A673 (cell line): ENCODE results near the gene ZBTB2. TPM values are rescaled to one million over a fixed set of nuclear protein-coding genes. Genes with fewer than 3 reads are reported as not detected.
A peak's percentile ranks its signal among the peaks of the same experiment; 100 is the strongest.

Experiments used
- BruUV-seq: library from RNA; stranded (reverse); fragments of 400-500 nt; replicated peaks from 2 replicates; lab custom pipeline; 2021; lab: Mats Ljungman, UMichigan
- CTCF ChIA-PET: fragments of 300-600 bp; sonication (Branson Sonifier 250); formaldehyde crosslinking; loops from one replicate; lab custom pipeline; 2022; ENCODE audit warnings: antibody characterized with exemption; lab: Charles Lee
- POLR2A ChIA-PET: fragments of 300-600 bp; sonication (Branson Sonifier 250); formaldehyde crosslinking; loops from one replicate; lab custom pipeline; 2022; ENCODE audit warnings: antibody characterized with exemption; ENCODE audit not compliant: low non-redundant PET; lab: Charles Lee
- DNase-seq: peaks from one replicate; pipeline ENCODE4 v3.0.0-alpha.2; 2015; ENCODE audit warnings: low spot score
- H3K27ac ChIP-seq: fragments of 200-600 bp; sonication (generic); 2 replicates; pipeline ENCODE4 v1.5.1; 2016; ENCODE audit warnings: mixed run types, low read depth, mild to moderate bottlenecking, mixed read lengths, antibody characterized with exemption, low read length; ENCODE audit not compliant: poor library complexity, severe bottlenecking
- H3K27me3 ChIP-seq: fragments of 200-600 bp; sonication (generic); replicated peaks from 2 replicates; pipeline ENCODE4 v1.6.1; 2017; ENCODE audit warnings: mixed run types, low read depth, mild to moderate bottlenecking, mixed read lengths, antibody characterized with exemption, low read length; ENCODE audit not compliant: insufficient read depth, poor library complexity
- H3K36me3 ChIP-seq: fragments of 200-600 bp; sonication (generic); 2 replicates; pipeline ENCODE4 v1.6.1; 2016; ENCODE audit warnings: mixed run types, mild to moderate bottlenecking, mixed read lengths, antibody characterized with exemption, low read length; ENCODE audit not compliant: insufficient read depth, poor library complexity, severe bottlenecking
- H3K4me1 ChIP-seq: fragments of 200-600 bp; sonication (generic); 2 replicates; pipeline ENCODE4 v1.6.1; 2017; ENCODE audit warnings: mixed run types, mild to moderate bottlenecking, mixed read lengths, antibody characterized with exemption, low read length; ENCODE audit not compliant: insufficient read depth, poor library complexity, severe bottlenecking
- H3K4me3 ChIP-seq: fragments of 200-600 bp; sonication (generic); 2 replicates; pipeline ENCODE4 v1.5.1; 2016; ENCODE audit warnings: low read depth, mixed run types, mild to moderate bottlenecking, mixed read lengths, low read length; ENCODE audit not compliant: poor library complexity, severe bottlenecking
- H3K9me3 ChIP-seq: fragments of 200-600 bp; sonication (generic); 2 replicates; pipeline ENCODE4 v1.6.1; 2016; ENCODE audit warnings: mixed run types, low read depth, mild to moderate bottlenecking, mixed read lengths, antibody characterized with exemption, low read length; ENCODE audit not compliant: poor library complexity, severe bottlenecking
- CTCF ChIP-seq: fragments of 300-800, 200-600 bp; sonication (generic); conservative IDR thresholded peaks from 2 replicates; pipeline ENCODE4 v1.5.1; 2017; ENCODE audit warnings: low read depth, mild to moderate bottlenecking, antibody characterized with exemption, low read length, moderate library complexity, mixed read lengths
- EZH2 ChIP-seq: fragments of 200-600 bp; sonication (generic); IDR thresholded peaks from 2 replicates; pipeline ENCODE4 v1.6.1; 2017; ENCODE audit warnings: borderline replicate concordance, low read depth, mild to moderate bottlenecking, mixed read lengths, antibody characterized with exemption, low read length; ENCODE audit not compliant: poor library complexity, severe bottlenecking
- intact Hi-C: fragments of 100-400 bp; cut with micrococcal nuclease; formaldehyde crosslinking; loops from one replicate; pipeline ENCODE4 v1.10.0; 2022; ENCODE audit not compliant: unreplicated experiment
- total RNA-seq: library from RNA; stranded (reverse); gene quantifications from 2 replicates; pipeline ENCODE4 v1.2.3, GENCODE V29; 2021

Gene ZBTB2
- total RNA-seq, 1 experiment from 2014 or later: 24.0 TPM

- ChIA-PET CTCF (no interaction called here), POLR2A (no interaction called here)
- H3K4me1 ChIP-seq: peaks cover 44% of the 10 kb centered on the region
- H3K4me3 ChIP-seq: no peak overlapping the region
- no peaks in the 10 kb centered on the region for H3K9me3 ChIP-seq
- no peak overlapping the region for H3K27ac ChIP-seq
- intact Hi-C loops: no loop called here
- no peak for TF ChIP-seq EZH2
- TF ChIP-seq CTCF: no peak
- no TSS peak for BruUV-seq
- H3K27me3 ChIP-seq: no peaks in the 10 kb centered on the region
- DNase-seq: no peak
- H3K36me3 ChIP-seq: no peaks in the 10 kb centered on the region
These were observed 64.3 kb downstream of the ZBTB2 start for GRCh38 chr6:151327101-151327500.

GRCh38 chr6:151326116-151326825, 65.1 kb downstream of the ZBTB2 start:
- no peak for DNase-seq
- TF ChIP-seq CTCF (no peak), EZH2 (no peak)
- intact Hi-C loops: no loop called here
- peak overlapping the region; percentile 75 for H3K27ac ChIP-seq
- ChIA-PET CTCF (interaction anchor here (0.7 to 3.6 kb wide), 4 partner anchors 9 to 434 kb away, joined by 3 to 54 read pairs (median 27); no protein-coding TSS in a partner anchor), POLR2A (no interaction called here)
- H3K27me3 ChIP-seq: no peaks in the 10 kb centered on the region
- H3K36me3 ChIP-seq: no peaks in the 10 kb centered on the region
- peak overlapping the region; percentile 74 for H3K4me3 ChIP-seq
- peaks cover 44% of the 10 kb centered on the region for H3K4me1 ChIP-seq
- no peaks in the 10 kb centered on the region for H3K9me3 ChIP-seq
- BruUV-seq: no TSS peak

GRCh38 chr6:151325075-151326050, 66.0 kb downstream of the ZBTB2 start:
- H3K27me3 ChIP-seq: no peaks in the 10 kb centered on the region
- peaks cover 38% of the 10 kb centered on the region for H3K4me1 ChIP-seq
- peak overlapping the region; percentile 75 for H3K27ac ChIP-seq
- ChIA-PET POLR2A (no interaction called here), CTCF (interaction anchor here (0.6 to 3.6 kb wide), 7 partner anchors 9 to 508 kb away, joined by 3 to 54 read pairs (median 8); no protein-coding TSS in a partner anchor)
- intact Hi-C loops: loop anchor here (2.0 kb wide), 2 partner anchors 85 to 311 kb away; no protein-coding TSS in a partner anchor
- no peaks in the 10 kb centered on the region for H3K9me3 ChIP-seq
- H3K36me3 ChIP-seq: no peaks in the 10 kb centered on the region
- no TSS peak for BruUV-seq
- peak; percentile 58 for DNase-seq
- H3K4me3 ChIP-seq: peak overlapping the region; percentile 74
- no peak for TF ChIP-seq CTCF
- no peak for TF ChIP-seq EZH2
